SK-MEL-5 (cell line): ENCODE data around the gene PLXDC1. TPM values are rescaled to one million over a fixed set of nuclear protein-coding genes. Genes with fewer than 3 reads are reported as not detected.

Experiments used
- DNase-seq: peaks from one replicate; pipeline ENCODE4 v3.0.0-alpha.2; 2016; ENCODE audit warnings: low read depth, low spot score
- in situ Hi-C: cut with HindIII; loops from 2 replicates; pipeline ENCODE4 v1.10.0; 2016; ENCODE audit warnings: low sequenced_read_pairs, high pct_unique_total_duplicates, low pct_unique_long_range_greater_than_20kb
- total RNA-seq: library from RNA; depleted of rRNA; stranded (reverse); fragments of >200 nt; shearing (Covaris generic); gene quantifications from 2 replicates; pipeline ENCODE4 v1.2.3, GENCODE V29; 2014

The PLXDC1 gene
- total RNA-seq, 1 experiment from 2014 or later, result 0.48 TPM

DNA sequence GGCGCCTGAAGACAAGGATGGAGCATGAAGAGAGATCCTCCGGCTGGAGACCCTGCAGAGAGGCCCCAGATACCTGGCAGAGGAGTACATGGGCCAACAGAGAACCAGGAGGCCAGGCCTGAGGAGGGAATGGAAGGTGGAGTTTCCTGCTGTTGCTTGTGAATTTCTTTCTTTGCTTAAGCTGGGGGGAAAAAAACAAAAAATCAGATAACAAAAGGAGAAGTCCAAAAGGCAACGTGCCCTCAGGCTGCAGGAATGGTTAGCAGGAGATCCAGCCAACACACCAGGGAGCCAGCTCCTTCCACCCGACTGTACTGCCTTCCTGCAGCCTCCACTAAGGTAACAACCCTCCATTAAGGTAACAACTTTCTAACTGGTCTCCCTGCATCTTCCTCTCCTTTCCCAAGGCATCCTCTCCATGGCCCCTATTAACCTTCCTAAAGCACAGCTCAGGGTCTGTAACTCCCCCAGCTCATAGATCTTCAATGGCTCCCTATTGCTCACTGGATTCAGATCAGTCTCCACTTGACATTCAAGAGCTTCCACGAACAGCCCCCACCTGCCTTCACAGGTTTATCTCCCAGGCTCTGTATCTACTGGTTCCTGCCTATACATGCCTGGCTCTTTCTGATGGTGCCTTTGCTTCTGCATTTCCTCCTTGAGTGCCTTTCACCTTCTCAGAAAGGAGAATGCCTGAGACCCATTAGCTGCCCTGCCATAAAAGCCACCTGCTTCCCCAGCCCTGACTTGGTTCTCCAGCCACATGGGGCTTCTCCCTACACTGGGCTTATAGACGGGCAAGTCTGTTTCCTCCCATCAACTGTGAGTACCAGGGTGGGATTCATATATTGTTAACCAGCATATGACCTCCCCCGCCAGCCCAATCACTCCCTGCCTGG, 15.2 kb upstream of the PLXDC1 start:
- no peak for DNase-seq

DNA sequence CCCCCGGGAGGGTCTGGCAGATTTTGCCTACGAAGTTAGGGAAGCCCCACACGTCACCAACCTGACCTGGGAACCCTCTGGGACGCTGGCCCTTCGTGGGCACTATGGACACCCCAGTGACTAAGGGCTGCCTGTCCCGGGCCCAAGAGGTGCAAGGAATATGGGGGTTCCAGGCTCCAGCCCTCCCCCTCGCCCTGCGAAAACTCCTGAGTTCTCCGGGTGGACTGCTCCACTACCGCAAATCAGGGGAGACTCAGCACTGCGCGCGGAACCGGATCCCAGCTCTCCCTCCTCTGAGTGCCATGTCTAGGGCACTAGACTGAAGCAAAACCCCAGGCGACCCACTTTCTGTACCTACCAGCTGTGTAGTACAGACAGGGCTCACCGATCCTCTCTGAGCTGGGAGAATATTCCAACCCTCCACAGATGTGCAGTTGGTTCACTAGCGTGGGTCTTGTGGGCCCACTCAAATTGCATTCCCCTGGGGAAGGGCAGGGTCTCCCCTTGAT, 14.5 kb upstream of the PLXDC1 start, which contains the start of gene ARL5C:
TSS of gene ARL5C (minus strand) at position 321 of the 509 bp plus-strand sequence. CDS start 401 bp downstream, outside the sequence.
- in situ Hi-C loops, result no loop called here
- no peak for DNase-seq

More for the DNA sequence above, 15.2 kb upstream of the PLXDC1 start:
- in situ Hi-C loops, result no loop called here

DNA sequence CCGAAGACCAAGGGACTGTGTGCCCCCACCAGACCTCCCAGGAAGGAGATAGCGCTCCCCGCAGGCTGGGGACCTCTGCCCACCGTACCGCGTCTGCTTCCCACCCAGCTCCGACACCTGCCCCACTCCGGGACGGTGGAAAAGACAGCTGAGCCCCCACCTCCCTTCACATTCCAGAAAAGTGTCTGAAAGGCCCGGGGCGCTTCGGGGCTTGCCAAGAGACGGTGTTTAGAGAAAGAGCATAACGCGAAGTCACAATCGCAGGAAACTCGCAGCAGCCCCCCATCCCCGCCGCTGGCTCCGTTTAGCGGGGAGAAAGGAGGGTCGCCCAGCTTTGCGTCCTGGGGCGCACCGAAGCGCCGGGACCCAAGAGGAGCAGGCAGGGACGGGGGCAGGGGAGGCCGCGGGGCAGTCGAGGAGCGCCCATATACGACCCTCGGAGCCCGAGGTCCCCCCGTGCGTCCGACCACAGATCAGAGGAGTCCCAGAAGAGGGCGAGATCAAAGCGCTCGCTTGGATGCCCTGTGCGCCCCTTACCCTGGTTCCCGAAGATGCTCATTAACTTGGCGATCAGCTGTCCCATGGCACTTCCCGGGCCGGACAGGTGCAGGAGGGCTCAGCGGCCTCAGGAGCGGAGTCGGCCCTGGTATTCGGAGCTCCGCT, 13.9 kb upstream of the PLXDC1 start:
- in situ Hi-C loops, result no loop called here
- no peak for DNase-seq

DNA sequence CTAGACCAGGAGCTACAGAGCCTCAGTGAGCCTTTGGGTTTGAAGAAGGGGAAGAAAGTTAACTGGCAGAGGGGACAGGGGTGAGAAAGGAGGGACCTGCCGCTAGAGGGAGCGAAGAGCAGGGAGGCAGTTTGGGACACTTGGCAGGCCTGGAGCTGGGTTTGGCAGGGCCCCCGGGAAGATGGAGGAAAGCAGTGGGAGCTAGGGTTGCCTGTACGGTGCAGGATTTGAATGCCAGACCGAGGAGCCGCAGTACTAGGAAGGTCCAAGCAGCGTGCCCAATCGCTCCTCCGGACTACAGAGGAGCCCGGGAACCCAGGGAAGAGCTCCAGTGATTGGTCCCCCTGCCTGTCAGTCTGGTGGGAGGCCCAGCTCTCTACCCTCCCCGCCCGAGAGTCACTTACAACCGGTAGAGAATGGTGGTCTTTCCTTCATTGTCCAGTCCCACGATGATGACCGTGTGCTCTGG, 13.3 kb upstream of the PLXDC1 start:
- peak; percentile 88 for DNase-seq
- in situ Hi-C loops, result no loop called here

DNA sequence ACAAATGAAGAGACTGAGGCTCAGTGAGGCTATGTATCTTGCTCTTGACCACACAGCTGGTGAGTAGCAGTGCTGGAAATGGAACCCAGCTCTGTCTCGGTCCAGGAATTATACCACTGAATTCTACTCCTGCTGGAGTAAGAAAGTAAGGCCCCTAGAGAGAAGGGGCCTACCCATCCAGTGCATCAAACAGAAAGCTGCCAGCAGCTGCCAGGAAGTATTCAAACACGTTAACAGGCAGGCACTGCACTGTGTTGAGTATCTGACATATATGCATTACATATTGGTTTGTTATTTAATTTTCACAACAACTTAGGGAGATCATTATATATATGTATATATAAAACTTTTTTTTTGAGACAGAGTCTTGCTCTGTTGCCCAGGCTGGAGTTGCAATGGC, 10.5 kb upstream of the PLXDC1 start:
- DNase-seq, result no peak
- in situ Hi-C loops, result no loop called here

DNA sequence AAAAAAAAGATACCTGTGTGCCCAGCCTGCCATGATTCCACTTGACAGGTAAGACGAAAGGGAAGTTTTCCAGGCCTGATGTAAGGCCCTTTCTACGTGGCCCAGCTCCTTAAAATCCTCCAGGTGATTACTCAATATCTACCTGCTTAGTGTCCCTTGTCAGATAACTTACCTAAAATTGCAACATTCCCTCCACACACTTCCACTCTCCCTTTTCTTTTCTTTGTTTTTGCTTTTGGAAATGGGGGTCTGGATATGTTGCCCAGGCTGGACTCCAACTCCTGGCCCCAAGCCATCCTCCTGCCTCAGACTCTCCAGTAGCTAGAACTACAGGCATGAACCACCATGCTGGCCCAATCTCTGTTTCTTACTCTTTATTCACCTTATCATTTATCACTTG, 7.2 kb upstream of the PLXDC1 start:
- DNase-seq, result no peak
- in situ Hi-C loops, result no loop called here

DNA sequence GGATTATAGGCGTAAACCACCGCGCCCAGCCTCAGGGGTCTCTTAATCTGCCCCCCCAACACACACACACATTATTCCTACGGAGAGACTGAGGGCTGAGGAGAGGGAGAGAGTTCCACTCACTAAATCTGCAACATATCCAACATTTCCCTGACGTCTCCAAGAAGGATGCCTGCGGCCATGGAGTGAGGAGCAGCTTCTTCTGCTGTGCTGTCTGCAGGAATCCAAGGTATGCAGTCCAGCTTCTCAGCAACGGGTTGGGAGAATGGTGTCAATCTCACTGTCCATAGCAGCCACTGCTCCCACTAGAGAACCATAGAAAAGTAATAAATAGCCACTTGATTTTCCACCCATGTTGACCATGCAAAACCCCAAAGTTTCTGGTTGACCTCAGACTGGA, 5.1 kb upstream of the PLXDC1 start:
- in situ Hi-C loops, result no loop called here
- DNase-seq, result no peak

DNA sequence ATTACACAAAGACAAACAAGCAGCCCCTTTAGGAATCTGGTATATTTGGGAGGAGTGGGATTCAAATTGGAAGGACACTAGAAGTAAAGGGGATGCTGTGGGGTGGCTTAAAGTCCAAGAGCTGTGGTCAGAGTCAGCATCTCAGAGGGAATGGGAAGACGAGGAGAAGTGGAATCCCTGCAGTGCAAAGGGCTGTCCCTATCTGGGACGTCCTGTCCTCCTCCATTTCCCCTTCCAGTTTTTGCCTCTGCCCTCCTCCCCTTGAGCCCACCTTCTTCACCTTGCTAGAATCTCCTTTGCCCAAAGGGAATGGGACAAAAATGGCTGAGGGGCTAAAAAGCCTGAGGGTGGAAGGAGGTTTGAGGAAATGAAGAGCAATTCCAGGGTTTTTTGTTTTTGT, 4.2 kb upstream of the PLXDC1 start:
- DNase-seq, result no peak
- in situ Hi-C loops, result no loop called here

DNA sequence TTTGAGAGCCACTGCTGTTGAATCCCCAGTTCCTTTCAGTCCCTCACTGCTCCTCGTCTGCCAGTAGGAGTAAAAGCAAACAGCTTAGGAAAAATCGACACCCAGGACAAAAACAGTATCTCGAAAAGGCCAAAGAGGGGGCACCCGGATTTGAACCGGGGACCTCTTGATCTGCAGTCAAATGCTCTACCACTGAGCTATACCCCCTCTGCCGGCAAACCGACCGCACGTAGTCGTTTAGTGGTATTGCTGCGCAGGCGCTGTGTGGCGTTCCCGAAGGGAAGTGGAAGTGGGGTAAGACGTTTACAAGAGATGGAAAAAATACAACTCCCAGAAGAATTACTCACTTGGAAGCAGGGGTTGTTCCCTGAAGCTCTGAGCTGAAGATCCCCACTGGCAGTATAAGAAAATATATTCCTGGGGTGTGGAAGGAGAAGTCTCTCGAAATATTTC, 2.2 kb upstream of the PLXDC1 start:
- DNase-seq, result peak; percentile 90
- in situ Hi-C loops, result no loop called here

DNA sequence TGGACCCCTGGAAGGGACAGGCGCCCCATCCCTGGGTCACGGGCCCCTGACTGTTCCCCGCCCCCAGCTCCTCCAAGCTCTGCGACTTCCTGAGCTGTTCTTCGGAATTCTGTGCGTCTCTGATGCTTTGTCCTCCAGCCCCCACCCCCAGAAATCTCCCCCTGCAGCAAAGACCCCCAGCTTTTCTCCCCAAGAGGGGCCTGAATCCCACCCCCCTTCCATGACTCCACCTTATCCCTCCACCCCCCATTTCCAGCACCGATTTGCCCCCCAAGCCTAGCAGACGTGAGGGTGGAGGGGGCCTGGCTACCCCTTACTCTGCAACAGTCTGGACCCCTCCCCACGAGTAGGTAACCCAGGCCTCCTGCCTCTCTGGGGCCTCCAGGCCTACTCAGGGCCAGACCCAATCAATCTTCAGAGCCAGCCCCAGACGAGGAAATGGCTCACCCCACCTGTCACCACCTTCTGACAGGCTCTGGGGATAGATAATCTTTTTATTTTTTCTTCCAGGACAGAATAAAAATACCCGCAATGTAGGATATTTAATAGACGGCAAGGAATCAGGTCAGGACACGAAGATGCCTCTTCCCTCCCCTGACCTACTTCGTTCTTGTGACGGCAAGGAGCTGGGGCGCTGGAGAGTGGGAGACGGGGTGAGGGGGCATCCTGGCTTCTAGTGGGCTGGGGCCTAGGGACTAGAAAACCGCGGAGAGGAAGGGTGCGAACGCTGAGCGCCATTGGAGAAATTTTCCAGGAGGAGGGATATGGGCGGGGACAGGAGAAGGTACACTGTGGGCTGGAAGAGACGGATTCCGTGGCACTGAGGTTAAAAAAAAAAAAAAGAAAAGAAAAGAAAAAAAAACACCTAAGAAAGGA, 744 bp upstream of the PLXDC1 start:
- no peak for DNase-seq
- in situ Hi-C loops, result no loop called here

DNA sequence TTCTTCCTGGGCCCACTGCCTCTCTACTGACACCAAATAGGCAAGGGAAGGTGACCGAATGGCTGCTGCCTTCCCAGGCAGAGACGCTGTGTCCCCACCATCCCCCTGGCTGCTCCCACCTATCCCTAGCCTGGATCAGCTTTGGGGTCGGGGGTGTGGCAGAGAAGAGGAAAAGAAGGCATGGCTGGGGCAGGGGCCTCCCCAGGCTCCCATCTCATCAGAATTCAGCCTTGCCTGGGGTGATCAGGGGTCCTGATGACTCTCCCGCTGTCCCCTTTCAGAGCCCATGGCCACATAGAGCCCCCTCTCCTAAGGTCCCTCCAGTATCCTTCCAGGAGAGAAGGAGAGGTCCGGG, 665 bp downstream of the PLXDC1 start:
- in situ Hi-C loops, result no loop called here

DNA sequence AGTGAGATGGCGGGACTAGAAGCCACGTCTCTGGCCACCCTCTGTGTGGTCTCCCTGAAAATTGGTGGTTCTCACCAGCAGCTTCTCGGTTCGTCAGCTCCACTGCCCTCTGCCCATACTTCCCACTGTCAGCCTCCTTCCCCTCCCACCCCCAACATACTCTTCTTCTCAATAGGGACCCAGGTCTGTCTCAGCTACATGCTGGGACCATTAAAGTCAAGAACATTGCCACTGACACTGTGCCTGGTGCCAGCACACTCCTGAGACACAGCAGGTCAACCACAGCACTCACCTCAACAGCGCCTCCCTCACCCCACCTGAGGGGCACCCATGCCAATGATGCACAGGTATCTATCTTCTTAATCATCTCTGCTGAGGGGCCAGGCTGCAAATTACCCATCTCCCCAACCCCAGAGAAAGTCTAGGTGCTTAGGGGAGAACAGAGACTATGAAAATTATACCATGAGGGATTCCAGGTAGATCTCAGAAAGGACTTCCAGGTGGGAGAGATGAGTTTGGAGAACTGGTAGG, 1.3 kb downstream of the PLXDC1 start:
- in situ Hi-C loops, result no loop called here
- no peak for DNase-seq

More for the DNA sequence above, 665 bp downstream of the PLXDC1 start:
- no peak for DNase-seq

DNA sequence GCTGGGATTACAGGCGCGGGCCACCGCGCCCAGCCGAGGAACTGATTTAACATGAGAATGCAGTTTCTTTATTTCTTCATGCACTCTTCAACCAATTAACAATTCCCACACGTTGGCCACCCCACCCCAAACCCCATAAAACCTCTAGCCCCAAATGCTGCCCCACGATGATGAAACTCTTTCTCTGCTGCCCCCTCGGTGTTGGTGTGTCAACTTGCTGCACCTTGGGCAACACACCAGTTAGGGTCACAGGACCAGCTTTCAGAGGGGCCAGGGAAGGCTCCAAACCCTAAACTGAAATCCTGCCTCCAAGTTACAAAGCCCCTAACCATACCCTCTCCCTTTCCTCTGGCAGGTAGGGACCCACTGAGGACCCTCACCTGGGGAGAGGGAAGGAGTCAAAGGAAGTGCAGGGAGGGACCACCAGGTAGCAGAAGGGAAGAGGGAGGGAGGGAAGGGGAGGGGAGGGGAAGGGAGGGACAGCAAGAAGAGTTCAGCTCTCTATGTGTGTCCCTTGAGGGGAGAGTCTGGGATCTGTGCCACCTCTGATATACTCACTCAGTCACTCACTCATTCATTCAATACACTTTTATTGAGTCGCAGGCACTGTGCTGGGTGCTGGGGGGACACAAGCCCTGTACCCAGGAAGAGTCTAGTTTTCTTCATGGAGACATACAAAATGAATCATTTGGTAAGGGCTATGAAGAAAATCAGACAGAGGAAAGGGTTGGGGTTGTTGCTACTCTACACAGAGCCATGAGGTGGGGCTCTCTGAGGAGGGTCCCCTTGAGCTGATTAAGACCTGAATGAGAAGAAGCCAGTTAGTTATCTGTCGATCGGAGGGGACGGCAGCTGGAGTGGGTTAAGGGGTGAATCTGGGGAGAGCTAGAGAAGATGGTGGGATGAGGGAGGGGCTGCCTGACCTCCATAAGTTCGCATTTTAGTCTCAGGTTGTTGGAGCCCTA, 3.9 kb downstream of the PLXDC1 start:
- DNase-seq, result no peak
- in situ Hi-C loops, result no loop called here

DNA sequence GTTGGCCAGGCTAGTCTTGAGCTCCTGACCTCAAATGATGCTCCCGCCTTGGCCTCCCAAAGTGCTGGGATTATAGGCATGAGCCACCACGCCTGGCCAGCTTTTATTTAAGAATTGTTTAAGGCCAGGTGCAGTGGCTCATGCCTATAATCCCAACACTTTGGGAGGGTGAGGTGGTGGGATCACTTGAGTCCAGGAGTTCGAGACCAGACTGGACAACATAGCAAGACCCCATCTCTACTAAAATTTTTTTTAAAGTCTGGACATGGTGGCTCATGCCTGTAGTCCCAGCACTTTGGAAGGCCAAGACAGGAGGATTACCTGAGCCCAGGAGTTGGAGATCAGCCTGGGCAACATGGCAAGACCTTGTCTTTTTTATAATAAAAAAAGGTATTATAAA, 5.2 kb downstream of the PLXDC1 start:
- in situ Hi-C loops, result no loop called here
- no peak for DNase-seq

DNA sequence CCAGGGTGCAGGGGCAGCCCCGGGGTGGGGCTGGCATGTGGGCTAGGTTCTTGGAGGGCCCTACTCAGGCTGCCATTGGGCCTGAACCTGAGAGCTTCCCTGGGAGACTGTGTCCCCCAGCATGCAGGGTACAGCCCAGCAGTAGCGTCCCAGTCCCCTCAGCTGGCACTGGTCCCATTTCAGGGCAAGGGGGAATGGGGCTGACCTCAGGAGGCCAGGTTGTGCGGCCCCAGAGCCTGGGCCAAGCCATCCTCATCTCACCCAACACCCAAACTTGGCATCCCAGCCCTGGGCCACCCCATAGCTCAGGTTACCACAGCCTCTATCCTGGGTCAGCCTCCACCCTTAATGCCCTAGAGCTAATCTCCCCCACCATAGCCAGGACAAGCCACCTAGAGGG, 6.3 kb downstream of the PLXDC1 start:
- in situ Hi-C loops, result no loop called here
- no peak for DNase-seq

DNA sequence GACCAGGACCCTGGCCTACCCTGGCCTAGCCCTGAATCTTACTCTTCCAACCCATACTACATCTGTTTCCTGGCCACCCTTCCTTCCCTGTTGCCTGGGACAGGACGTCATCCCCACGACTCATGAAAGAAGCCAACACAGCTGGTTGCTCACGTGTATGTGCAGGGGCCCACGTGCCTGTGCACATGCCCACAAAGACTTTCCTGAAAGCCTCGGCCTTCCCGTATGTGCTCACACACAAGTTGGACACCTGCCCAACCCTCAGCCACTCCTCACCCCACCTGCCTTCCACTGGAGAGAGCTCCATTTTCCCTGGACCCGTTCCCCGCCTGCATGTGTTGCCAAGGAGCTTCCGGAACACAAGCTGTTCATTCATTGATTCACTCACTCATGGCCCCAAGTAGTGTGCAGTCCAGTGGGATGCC, 7.0 kb downstream of the PLXDC1 start:
- DNase-seq, result peak; percentile 61
- in situ Hi-C loops, result no loop called here
